RPMI8226 (cell line): ENCODE measurements around the gene CASP8AP2.
"Not testable (repeated sequence)": the region's sequence is repeated elsewhere in the genome, so short reads cannot be mapped to it uniquely, and the experiment has no call there.

Source experiments
- DNase-seq: peaks from one replicate; pipeline ENCODE4 v3.0.0-alpha.2; 2015

Gene CASP8AP2

GRCh38 chr6:89829472-89830169, at the start of gene CASP8AP2:
Gene CASP8AP2, plus strand, starts transcription at chr6:89829880.
- peak; percentile 95 for DNase-seq

- DNase-seq, result no peak
These were observed 48.3 kb upstream of the CASP8AP2 start for GRCh38 chr6:89781070-89782034.

GRCh38 chr6:89782222-89782621, 47.5 kb upstream of the CASP8AP2 start:
- DNase-seq, result no peak

- not testable (repeated sequence) for DNase-seq
These were observed 46.4 kb upstream of the CASP8AP2 start for GRCh38 chr6:89783293-89783692.

GRCh38 chr6:89784838-89785237, 44.8 kb upstream of the CASP8AP2 start:
- DNase-seq, result no peak

- no peak for DNase-seq
These were observed 42.7 kb upstream of the CASP8AP2 start for GRCh38 chr6:89786970-89787369.

- DNase-seq, result no peak
These were observed 41.9 kb upstream of the CASP8AP2 start for GRCh38 chr6:89787660-89788328.

GRCh38 chr6:89789980-89790379, 39.7 kb upstream of the CASP8AP2 start:
- no peak for DNase-seq

- DNase-seq, result no peak
These were observed 39.3 kb upstream of the CASP8AP2 start for GRCh38 chr6:89790403-89790802.

GRCh38 chr6:89792881-89793280, 36.8 kb upstream of the CASP8AP2 start:
- DNase-seq, result peak; percentile 34

- DNase-seq, result peak; percentile 40
These were observed 36.1 kb upstream of the CASP8AP2 start for GRCh38 chr6:89793586-89793985.

- DNase-seq, result no peak
These were observed 35.4 kb upstream of the CASP8AP2 start for GRCh38 chr6:89794324-89794723.

GRCh38 chr6:89797317-89797716, 32.4 kb upstream of the CASP8AP2 start:
- no peak for DNase-seq

- DNase-seq, result no peak
These were observed 30.6 kb upstream of the CASP8AP2 start for GRCh38 chr6:89799096-89799495.

- DNase-seq, result no peak
These were observed 29.9 kb upstream of the CASP8AP2 start for GRCh38 chr6:89799756-89800155.

- no peak for DNase-seq
These were observed 26.4 kb upstream of the CASP8AP2 start for GRCh38 chr6:89803271-89803670.

- DNase-seq, result no peak
These were observed 23.8 kb upstream of the CASP8AP2 start for GRCh38 chr6:89805814-89806371.

- DNase-seq, result no peak
These were observed 22.1 kb upstream of the CASP8AP2 start for GRCh38 chr6:89807581-89807980.

GRCh38 chr6:89813422-89813821, 16.3 kb upstream of the CASP8AP2 start:
- DNase-seq, result not testable (repeated sequence)

GRCh38 chr6:89817481-89817880, 12.2 kb upstream of the CASP8AP2 start:
- no peak for DNase-seq

GRCh38 chr6:89818977-89819335, 10.7 kb upstream of the CASP8AP2 start:
- peak; percentile 53 for DNase-seq

- DNase-seq, result peak; percentile 94
These were observed 10.1 kb upstream of the CASP8AP2 start, which contains the start of gene MDN1 for GRCh38 chr6:89819336-89820130. Gene MDN1, minus strand, starts transcription at chr6:89819794. Its CDS starts 187 bp downstream, at chr6:89819607.
